ENCODE data around the gene EPAS1.

DNA sequence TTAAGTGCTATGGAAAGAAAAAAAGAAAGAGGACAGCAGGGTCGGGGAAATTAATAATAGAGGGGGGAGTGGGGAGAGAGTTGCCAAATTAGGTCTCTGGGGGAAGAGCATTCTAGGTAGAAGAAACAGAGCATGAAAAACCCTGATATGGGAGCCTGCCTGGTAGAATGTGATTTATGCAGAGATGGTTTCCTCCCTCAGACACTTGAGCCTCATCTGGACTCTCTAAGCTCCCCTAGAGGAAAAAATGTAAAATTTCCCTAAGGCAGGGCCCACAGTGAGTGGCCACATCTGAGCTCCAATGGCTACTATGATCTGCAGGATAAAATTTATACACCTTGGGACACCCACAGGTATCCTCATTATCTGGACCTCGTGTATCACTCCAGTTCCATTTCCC, 20.6 kb upstream of the EPAS1 start:
- TF ChIP-seq FOXP1 (CRISPR knock-in tag; IDR thresholded peaks at IDR 0.05; ENCODE audit: borderline replicate concordance), result no peak
- no peak for TF ChIP-seq SP1 (CRISPR knock-in tag; conservative IDR thresholded peaks at IDR 0.05)
- TF ChIP-seq, protein P1, sequence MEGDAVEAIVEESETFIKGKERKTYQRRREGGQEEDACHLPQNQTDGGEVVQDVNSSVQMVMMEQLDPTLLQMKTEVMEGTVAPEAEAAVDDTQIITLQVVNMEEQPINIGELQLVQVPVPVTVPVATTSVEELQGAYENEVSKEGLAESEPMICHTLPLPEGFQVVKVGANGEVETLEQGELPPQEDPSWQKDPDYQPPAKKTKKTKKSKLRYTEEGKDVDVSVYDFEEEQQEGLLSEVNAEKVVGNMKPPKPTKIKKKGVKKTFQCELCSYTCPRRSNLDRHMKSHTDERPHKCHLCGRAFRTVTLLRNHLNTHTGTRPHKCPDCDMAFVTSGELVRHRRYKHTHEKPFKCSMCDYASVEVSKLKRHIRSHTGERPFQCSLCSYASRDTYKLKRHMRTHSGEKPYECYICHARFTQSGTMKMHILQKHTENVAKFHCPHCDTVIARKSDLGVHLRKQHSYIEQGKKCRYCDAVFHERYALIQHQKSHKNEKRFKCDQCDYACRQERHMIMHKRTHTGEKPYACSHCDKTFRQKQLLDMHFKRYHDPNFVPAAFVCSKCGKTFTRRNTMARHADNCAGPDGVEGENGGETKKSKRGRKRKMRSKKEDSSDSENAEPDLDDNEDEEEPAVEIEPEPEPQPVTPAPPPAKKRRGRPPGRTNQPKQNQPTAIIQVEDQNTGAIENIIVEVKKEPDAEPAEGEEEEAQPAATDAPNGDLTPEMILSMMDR (IDR thresholded peaks at IDR 0.05), result no peak
- TF ChIP-seq NFYB (CRISPR knock-in tag; conservative IDR thresholded peaks at IDR 0.05; ENCODE audit: low read depth), result no peak
- TF ChIP-seq, protein P2, sequence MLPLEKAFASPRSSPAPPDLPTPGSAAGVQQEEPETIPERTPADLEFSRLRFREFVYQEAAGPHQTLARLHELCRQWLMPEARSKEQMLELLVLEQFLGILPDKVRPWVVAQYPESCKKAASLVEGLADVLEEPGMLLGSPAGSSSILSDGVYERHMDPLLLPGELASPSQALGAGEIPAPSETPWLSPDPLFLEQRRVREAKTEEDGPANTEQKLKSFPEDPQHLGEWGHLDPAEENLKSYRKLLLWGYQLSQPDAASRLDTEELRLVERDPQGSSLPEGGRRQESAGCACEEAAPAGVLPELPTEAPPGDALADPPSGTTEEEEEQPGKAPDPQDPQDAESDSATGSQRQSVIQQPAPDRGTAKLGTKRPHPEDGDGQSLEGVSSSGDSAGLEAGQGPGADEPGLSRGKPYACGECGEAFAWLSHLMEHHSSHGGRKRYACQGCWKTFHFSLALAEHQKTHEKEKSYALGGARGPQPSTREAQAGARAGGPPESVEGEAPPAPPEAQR (CRISPR knock-in tag; IDR thresholded peaks at IDR 0.05), result no peak
- no peak for TF ChIP-seq ZNF396 (CRISPR knock-in tag; IDR thresholded peaks at IDR 0.05; ENCODE audit: borderline replicate concordance)
- no peak for TF ChIP-seq ZNF232 (CRISPR knock-in tag; IDR thresholded peaks at IDR 0.05)
- TF ChIP-seq ATF3 (CRISPR knock-in tag; conservative IDR thresholded peaks at IDR 0.05), result no peak
- TF ChIP-seq, protein P3, sequence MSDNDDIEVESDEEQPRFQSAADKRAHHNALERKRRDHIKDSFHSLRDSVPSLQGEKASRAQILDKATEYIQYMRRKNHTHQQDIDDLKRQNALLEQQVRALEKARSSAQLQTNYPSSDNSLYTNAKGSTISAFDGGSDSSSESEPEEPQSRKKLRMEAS (CRISPR knock-in tag; IDR thresholded peaks at IDR 0.05), result no peak
- TF ChIP-seq, protein P4, sequence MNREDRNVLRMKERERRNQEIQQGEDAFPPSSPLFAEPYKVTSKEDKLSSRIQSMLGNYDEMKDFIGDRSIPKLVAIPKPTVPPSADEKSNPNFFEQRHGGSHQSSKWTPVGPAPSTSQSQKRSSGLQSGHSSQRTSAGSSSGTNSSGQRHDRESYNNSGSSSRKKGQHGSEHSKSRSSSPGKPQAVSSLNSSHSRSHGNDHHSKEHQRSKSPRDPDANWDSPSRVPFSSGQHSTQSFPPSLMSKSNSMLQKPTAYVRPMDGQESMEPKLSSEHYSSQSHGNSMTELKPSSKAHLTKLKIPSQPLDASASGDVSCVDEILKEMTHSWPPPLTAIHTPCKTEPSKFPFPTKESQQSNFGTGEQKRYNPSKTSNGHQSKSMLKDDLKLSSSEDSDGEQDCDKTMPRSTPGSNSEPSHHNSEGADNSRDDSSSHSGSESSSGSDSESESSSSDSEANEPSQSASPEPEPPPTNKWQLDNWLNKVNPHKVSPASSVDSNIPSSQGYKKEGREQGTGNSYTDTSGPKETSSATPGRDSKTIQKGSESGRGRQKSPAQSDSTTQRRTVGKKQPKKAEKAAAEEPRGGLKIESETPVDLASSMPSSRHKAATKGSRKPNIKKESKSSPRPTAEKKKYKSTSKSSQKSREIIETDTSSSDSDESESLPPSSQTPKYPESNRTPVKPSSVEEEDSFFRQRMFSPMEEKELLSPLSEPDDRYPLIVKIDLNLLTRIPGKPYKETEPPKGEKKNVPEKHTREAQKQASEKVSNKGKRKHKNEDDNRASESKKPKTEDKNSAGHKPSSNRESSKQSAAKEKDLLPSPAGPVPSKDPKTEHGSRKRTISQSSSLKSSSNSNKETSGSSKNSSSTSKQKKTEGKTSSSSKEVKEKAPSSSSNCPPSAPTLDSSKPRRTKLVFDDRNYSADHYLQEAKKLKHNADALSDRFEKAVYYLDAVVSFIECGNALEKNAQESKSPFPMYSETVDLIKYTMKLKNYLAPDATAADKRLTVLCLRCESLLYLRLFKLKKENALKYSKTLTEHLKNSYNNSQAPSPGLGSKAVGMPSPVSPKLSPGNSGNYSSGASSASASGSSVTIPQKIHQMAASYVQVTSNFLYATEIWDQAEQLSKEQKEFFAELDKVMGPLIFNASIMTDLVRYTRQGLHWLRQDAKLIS (CRISPR knock-in tag; IDR thresholded peaks at IDR 0.05; ENCODE audit: borderline replicate concordance), result no peak
- TF ChIP-seq JUN (CRISPR knock-in tag; IDR thresholded peaks at IDR 0.05), result no peak
- TF ChIP-seq, protein P5, sequence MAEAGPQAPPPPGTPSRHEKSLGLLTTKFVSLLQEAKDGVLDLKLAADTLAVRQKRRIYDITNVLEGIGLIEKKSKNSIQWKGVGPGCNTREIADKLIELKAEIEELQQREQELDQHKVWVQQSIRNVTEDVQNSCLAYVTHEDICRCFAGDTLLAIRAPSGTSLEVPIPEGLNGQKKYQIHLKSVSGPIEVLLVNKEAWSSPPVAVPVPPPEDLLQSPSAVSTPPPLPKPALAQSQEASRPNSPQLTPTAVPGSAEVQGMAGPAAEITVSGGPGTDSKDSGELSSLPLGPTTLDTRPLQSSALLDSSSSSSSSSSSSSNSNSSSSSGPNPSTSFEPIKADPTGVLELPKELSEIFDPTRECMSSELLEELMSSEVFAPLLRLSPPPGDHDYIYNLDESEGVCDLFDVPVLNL (CRISPR knock-in tag; IDR thresholded peaks at IDR 0.05; ENCODE audit: borderline replicate concordance, low read depth), result no peak
- TF ChIP-seq, protein P6, sequence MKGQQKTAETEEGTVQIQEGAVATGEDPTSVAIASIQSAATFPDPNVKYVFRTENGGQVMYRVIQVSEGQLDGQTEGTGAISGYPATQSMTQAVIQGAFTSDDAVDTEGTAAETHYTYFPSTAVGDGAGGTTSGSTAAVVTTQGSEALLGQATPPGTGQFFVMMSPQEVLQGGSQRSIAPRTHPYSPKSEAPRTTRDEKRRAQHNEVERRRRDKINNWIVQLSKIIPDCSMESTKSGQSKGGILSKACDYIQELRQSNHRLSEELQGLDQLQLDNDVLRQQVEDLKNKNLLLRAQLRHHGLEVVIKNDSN (CRISPR knock-in tag; IDR thresholded peaks at IDR 0.05), result no peak
- no peak for TF ChIP-seq RELA (CRISPR knock-in tag; IDR thresholded peaks at IDR 0.05; ENCODE audit: borderline replicate concordance)

Data from WTC11 (cell line).